Panc1 (cell line): ENCODE results near the gene ARHGAP32.

Experiments
- CTCF ChIP-seq: fragments of 450-650 bp; IDR thresholded peaks from 2 replicates; pipeline ENCODE4 v1.5.1; 2017; ENCODE audit warnings: mild to moderate bottlenecking
- REST ChIP-seq, 2 experiments: IDR thresholded peaks; 2 replicates each; pipeline ENCODE4 v1.6.1; 2011 to 2012; ENCODE audit warnings: low read depth in 2 of 2, control low read depth in 1 of 2, low read length in 1 of 2, mild to moderate bottlenecking in 1 of 2, moderate library complexity in 1 of 2; ENCODE audit not compliant: insufficient read depth in 1 of 2

GRCh38 chr11:128942272-128942612 lies 249.9 kb downstream of the ARHGAP32 start:
- no peak for TF ChIP-seq CTCF
- no peak for TF ChIP-seq REST (IDR thresholded peaks at IDR 0.05; ENCODE audit: insufficient read depth in 1 of 2, low read depth in 2 of 2, low read length in 1 of 2)
